ENCODE results near the gene CHAC1. TPM values are rescaled to one million over a fixed set of nuclear protein-coding genes. Genes with fewer than 3 reads are reported as not detected.

The CHAC1 gene
- total RNA-seq, 2 experiments from 2014 or later = 0.42 to 0.47 TPM

DNA sequence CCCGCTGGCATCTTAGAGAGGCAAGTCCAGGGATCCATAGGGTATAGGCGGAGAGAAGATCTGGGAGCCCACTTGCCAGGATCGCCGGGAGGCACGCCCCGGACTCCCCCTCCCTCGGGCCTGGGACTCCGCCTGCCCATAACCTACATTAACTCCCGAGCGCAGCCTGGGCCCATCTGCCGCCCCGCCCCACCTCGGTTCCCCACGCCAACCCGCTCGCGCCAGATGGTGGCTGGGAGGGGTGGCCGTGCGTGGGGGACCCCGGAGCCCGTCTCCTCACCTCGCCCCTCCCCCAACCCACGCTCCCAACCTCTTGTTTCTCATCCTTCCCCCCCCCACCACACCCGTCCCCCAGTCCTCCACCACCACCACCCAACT lies 25.8 kb upstream of the CHAC1 start:
- CTCF ChIA-PET = interaction anchor here (1.0 to 4.8 kb wide), 4 partner anchors 13 to 68 kb away, joined by 3 to 43 read pairs (median 6); partner anchors contain the start of gene CHAC1

GRCh38 chr15:40927873-40928806 lies 25.1 kb upstream of the CHAC1 start:
- TF ChIP-seq, protein P1, sequence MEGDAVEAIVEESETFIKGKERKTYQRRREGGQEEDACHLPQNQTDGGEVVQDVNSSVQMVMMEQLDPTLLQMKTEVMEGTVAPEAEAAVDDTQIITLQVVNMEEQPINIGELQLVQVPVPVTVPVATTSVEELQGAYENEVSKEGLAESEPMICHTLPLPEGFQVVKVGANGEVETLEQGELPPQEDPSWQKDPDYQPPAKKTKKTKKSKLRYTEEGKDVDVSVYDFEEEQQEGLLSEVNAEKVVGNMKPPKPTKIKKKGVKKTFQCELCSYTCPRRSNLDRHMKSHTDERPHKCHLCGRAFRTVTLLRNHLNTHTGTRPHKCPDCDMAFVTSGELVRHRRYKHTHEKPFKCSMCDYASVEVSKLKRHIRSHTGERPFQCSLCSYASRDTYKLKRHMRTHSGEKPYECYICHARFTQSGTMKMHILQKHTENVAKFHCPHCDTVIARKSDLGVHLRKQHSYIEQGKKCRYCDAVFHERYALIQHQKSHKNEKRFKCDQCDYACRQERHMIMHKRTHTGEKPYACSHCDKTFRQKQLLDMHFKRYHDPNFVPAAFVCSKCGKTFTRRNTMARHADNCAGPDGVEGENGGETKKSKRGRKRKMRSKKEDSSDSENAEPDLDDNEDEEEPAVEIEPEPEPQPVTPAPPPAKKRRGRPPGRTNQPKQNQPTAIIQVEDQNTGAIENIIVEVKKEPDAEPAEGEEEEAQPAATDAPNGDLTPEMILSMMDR (IDR thresholded peaks at IDR 0.05) = no peak
- ChIA-PET CTCF (interaction anchor here (1.0 to 4.8 kb wide), 4 partner anchors 13 to 69 kb away, joined by 3 to 43 read pairs (median 6); partner anchors contain the start of gene CHAC1), POLR2A (interaction anchor here (0.6 to 5.9 kb wide), 7 partner anchors 13 to 43 kb away, joined by 3 to 49 read pairs (median 3); partner anchors contain the start of genes CHAC1 and VPS18)
- no peaks in the 10 kb centered on the region for H3K36me3 ChIP-seq (ENCODE audit: insufficient read depth, low read length)
- intact Hi-C loops (cut with DNase I, micrococcal nuclease) = loop anchor here in 1 of 2 experiments (2.0 kb wide), 1 partner anchor 15 kb away; no protein-coding TSS in a partner anchor
- Mint-ChIP-seq H3K27me3 (peaks cover 77% of the 10 kb centered on the region), H3K27ac (no peak overlapping the region), H3K4me1 (ENCODE audit: low read depth) (peaks cover 56% of the 10 kb centered on the region), H3K4me3 (peak overlapping the region; percentile 81), H3K9me3 (no peaks in the 10 kb centered on the region), H3K36me3 (ENCODE audit: low read depth) (no peaks in the 10 kb centered on the region)
- ATAC-seq (ENCODE audit: poor library complexity) (peak; percentile 20), DNase-seq (peak in 1 of 14 experiments; percentile 38)
- peaks cover 67 to 74% of the 10 kb centered on the region in 2 experiments for H3K27me3 ChIP-seq (ENCODE audit: control insufficient read depth in 1 of 2, insufficient read depth in 2 of 2, low read length in 2 of 2)
- H3K9me3 ChIP-seq (ENCODE audit: control insufficient read depth in 1 of 2, insufficient read depth in 1 of 2, low read length in 2 of 2) = peaks cover 0 to 36% of the 10 kb centered on the region in 2 experiments
- no peak overlapping the region for H3K27ac ChIP-seq (ENCODE audit: low read depth in 1 of 2, low read length in 2 of 2)
- H3K4me3 ChIP-seq (ENCODE audit: low read length) = peak overlapping the region; percentile 49
- H3K4me1 ChIP-seq (ENCODE audit: insufficient read depth, low read length) = peaks cover 64% of the 10 kb centered on the region

More for the DNA sequence above, 25.8 kb upstream of the CHAC1 start:
- POLR2A ChIA-PET = interaction anchor here (0.6 to 5.9 kb wide), 4 partner anchors 14 to 44 kb away, joined by 3 to 49 read pairs (median 13); no protein-coding TSS in a partner anchor
- H3K4me3 ChIP-seq (ENCODE audit: low read length) = peak overlapping the region; percentile 41
- TF ChIP-seq, protein P1 (IDR thresholded peaks at IDR 0.05) = no peak
- Mint-ChIP-seq H3K27me3 (peaks cover 77% of the 10 kb centered on the region), H3K9me3 (no peaks in the 10 kb centered on the region), H3K4me1 (ENCODE audit: low read depth) (peaks cover 56% of the 10 kb centered on the region), H3K36me3 (ENCODE audit: low read depth) (no peaks in the 10 kb centered on the region), H3K27ac (no peak overlapping the region), H3K4me3 (peak overlapping the region; percentile 21)
- ATAC-seq (ENCODE audit: poor library complexity) (no peak), DNase-seq (no peak)
- peaks cover 64% of the 10 kb centered on the region for H3K4me1 ChIP-seq (ENCODE audit: insufficient read depth, low read length)
- peaks cover 0 to 36% of the 10 kb centered on the region in 2 experiments for H3K9me3 ChIP-seq (ENCODE audit: control insufficient read depth in 1 of 2, insufficient read depth in 1 of 2, low read length in 2 of 2)
- H3K27me3 ChIP-seq (ENCODE audit: control insufficient read depth in 1 of 2, insufficient read depth in 2 of 2, low read length in 2 of 2) = peaks cover 63 to 73% of the 10 kb centered on the region in 2 experiments
- intact Hi-C loops (cut with DNase I, micrococcal nuclease) = no loop called here
- H3K36me3 ChIP-seq (ENCODE audit: insufficient read depth, low read length) = no peaks in the 10 kb centered on the region
- no peak overlapping the region for H3K27ac ChIP-seq (ENCODE audit: low read depth in 1 of 2, low read length in 2 of 2)

- intact Hi-C loops (cut with DNase I, micrococcal nuclease) = loop anchor here in 1 of 2 experiments (2.0 kb wide), 1 partner anchor 14 kb away; no protein-coding TSS in a partner anchor
Observed at GRCh38 chr15:40928821-40929659, 24.2 kb upstream of the CHAC1 start, which contains the start of gene DLL4. Gene DLL4 (plus strand): TSS chr15:40929340. CDS start chr15:40929669, 329 bp downstream.

More at GRCh38 chr15:40928821-40929659, 24.2 kb upstream of the CHAC1 start, which contains the start of gene DLL4:
- ChIA-PET POLR2A (interaction anchor here (0.8 to 5.9 kb wide), 6 partner anchors 12 to 35 kb away, joined by 3 to 49 read pairs (median 4); partner anchors contain the start of genes CHAC1 and VPS18), CTCF (interaction anchor here (2.4 to 4.8 kb wide), 2 partner anchors 12 to 25 kb away, joined by 7 to 43 read pairs; no protein-coding TSS in a partner anchor)
- Mint-ChIP-seq H3K36me3 (ENCODE audit: low read depth) (no peaks in the 10 kb centered on the region), H3K4me3 (peak within 1 kb of the TSS; percentile 81), H3K9me3 (no peaks in the 10 kb centered on the region), H3K27me3 (peaks cover 83% of the 10 kb centered on the region), H3K4me1 (ENCODE audit: low read depth) (peaks cover 56% of the 10 kb centered on the region), H3K27ac (no peak within 1 kb of the TSS)
- no peaks in the 10 kb centered on the region for H3K36me3 ChIP-seq (ENCODE audit: insufficient read depth, low read length)
- DNase-seq (peak in 5 of 14 experiments; percentile 36 to 67 (median 48)), ATAC-seq (ENCODE audit: poor library complexity) (peak; percentile 50)
- H3K27ac ChIP-seq (ENCODE audit: low read depth in 1 of 2, low read length in 2 of 2) = no peak within 1 kb of the TSS
- peaks cover 0 to 36% of the 10 kb centered on the region in 2 experiments for H3K9me3 ChIP-seq (ENCODE audit: control insufficient read depth in 1 of 2, insufficient read depth in 1 of 2, low read length in 2 of 2)
- peaks cover 64% of the 10 kb centered on the region for H3K4me1 ChIP-seq (ENCODE audit: insufficient read depth, low read length)
- peak within 1 kb of the TSS; percentile 49 for H3K4me3 ChIP-seq (ENCODE audit: low read length)
- TF ChIP-seq, protein P1 (IDR thresholded peaks at IDR 0.05) = no peak
- peaks cover 67 to 74% of the 10 kb centered on the region in 2 experiments for H3K27me3 ChIP-seq (ENCODE audit: control insufficient read depth in 1 of 2, insufficient read depth in 2 of 2, low read length in 2 of 2)

Data from CD4-positive, alpha-beta T cell (primary cell).